GM23248 (cell line): ENCODE measurements around the gene BACE2.

Experiments used
- EZH2 ChIP-seq: fragments of 200-600 bp; sonication (generic); IDR thresholded peaks from 2 replicates; pipeline ENCODE4 v1.6.1; 2018; ENCODE audit warnings: antibody characterized with exemption, mild to moderate bottlenecking; ENCODE audit not compliant: insufficient read depth, poor library complexity, severe bottlenecking
- EZH2phosphoT487 ChIP-seq: fragments of 200-600 bp; sonication (generic); IDR thresholded peaks from 2 replicates; pipeline ENCODE4 v1.6.1; 2018; ENCODE audit warnings: antibody characterized with exemption, moderate library complexity, mild to moderate bottlenecking, low read depth; ENCODE audit not compliant: insufficient read depth

DNA sequence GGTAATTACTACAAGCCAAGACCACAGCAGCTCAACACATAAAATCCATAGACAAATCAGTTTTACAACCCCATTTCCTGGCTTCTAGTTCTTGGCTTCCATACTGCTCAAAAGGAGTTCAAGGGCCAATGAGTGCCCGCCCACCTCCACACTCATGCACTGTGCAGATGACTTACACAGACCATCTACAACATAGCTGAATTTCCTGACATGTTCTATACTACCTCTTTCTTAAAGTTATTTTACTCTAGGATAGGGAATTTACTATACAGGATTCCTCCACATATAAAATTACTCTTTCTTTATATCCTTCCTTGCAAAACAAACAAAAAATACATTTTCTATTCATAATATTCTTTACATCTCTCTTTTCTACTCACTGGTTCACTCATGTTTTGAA, 14.6 kb downstream of the BACE2 start:
- TF ChIP-seq EZH2 (no peak), EZH2phosphoT487 (no peak)
